ENCODE results near the gene NUMA1.

DNA sequence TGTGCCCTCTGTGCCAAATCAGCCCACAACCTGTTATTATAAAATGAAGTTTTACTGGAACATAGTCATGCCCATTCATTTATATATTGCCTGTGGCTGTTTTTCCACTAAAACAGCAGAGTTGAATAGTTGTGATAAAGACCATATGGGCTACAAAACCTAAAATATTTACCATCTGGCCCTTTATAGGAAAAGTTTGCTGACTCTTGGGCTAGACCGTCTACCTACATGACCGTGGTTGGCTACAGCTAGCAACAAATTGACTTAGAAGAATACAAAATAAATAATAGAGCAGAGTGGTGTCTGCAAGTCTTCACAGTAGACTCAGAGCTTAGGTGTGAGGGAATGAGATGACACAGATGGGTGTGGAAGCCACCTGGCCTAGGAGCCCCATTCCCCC lies 92.8 kb downstream of the NUMA1 start:
- TF ChIP-seq, protein P1, sequence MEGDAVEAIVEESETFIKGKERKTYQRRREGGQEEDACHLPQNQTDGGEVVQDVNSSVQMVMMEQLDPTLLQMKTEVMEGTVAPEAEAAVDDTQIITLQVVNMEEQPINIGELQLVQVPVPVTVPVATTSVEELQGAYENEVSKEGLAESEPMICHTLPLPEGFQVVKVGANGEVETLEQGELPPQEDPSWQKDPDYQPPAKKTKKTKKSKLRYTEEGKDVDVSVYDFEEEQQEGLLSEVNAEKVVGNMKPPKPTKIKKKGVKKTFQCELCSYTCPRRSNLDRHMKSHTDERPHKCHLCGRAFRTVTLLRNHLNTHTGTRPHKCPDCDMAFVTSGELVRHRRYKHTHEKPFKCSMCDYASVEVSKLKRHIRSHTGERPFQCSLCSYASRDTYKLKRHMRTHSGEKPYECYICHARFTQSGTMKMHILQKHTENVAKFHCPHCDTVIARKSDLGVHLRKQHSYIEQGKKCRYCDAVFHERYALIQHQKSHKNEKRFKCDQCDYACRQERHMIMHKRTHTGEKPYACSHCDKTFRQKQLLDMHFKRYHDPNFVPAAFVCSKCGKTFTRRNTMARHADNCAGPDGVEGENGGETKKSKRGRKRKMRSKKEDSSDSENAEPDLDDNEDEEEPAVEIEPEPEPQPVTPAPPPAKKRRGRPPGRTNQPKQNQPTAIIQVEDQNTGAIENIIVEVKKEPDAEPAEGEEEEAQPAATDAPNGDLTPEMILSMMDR (IDR thresholded peaks at IDR 0.05) = no peak
- TF ChIP-seq EZH2 (IDR thresholded peaks at IDR 0.05) = no peak

All from neural progenitor cell (in vitro differentiated cells).